Endodermal cell (in vitro differentiated cells): ENCODE data around the gene TATDN2. TPM values are rescaled to one million over a fixed set of nuclear protein-coding genes. Genes with fewer than 3 reads are reported as not detected.

Experiments used
- DNase-seq: peaks from one replicate; pipeline ENCODE4 v3.0.0-alpha.2; 2017
- H3K27ac ChIP-seq: 2 replicates; pipeline ENCODE4 v1.5.1; 2013; ENCODE audit warnings: mild to moderate bottlenecking, low read depth, low read length, moderate library complexity
- H3K27me3 ChIP-seq: 2 replicates; pipeline ENCODE4 v1.6.1; 2013; ENCODE audit warnings: mild to moderate bottlenecking, low read length, moderate library complexity; ENCODE audit not compliant: insufficient read depth, control insufficient read depth, poor library complexity, severe bottlenecking
- H3K36me3 ChIP-seq: 2 replicates; pipeline ENCODE4 v1.7.0; 2013; ENCODE audit warnings: mild to moderate bottlenecking, low read length, moderate library complexity; ENCODE audit not compliant: control insufficient read depth, insufficient read depth
- H3K4me1 ChIP-seq: one replicate; pipeline ENCODE4 v1.7.0; 2013; ENCODE audit warnings: low read length; ENCODE audit not compliant: control insufficient read depth, insufficient read depth
- H3K4me3 ChIP-seq: 2 replicates; pipeline ENCODE4 v1.5.1; 2013; ENCODE audit warnings: mild to moderate bottlenecking, low read length, moderate library complexity
- H3K9ac ChIP-seq: 2 replicates; pipeline ENCODE4 v1.6.1; 2013; ENCODE audit warnings: mild to moderate bottlenecking, low read length, moderate library complexity; ENCODE audit not compliant: poor library complexity, severe bottlenecking; ENCODE audit errors: extremely low read depth
- H3K9me3 ChIP-seq: 2 replicates; pipeline ENCODE4 v1.6.1; 2013; ENCODE audit warnings: mild to moderate bottlenecking, low read length, moderate library complexity; ENCODE audit not compliant: control insufficient read depth
- H3K27ac Mint-ChIP-seq: 2 replicates; pipeline ENCODE4 v1.8.0; 2020; ENCODE audit warnings: mixed read lengths
- H3K27me3 Mint-ChIP-seq: 2 replicates; pipeline ENCODE4 v1.8.0; 2021; ENCODE audit warnings: mild to moderate bottlenecking, mixed read lengths; ENCODE audit not compliant: insufficient read depth
- H3K36me3 Mint-ChIP-seq: 2 replicates; pipeline ENCODE4 v1.8.0; 2020; ENCODE audit warnings: low read depth, mixed read lengths
- H3K4me1 Mint-ChIP-seq: 2 replicates; pipeline ENCODE4 v1.8.0; 2020; ENCODE audit warnings: mixed read lengths
- H3K4me3 Mint-ChIP-seq: 2 replicates; pipeline ENCODE4 v1.8.0; 2020; ENCODE audit warnings: mild to moderate bottlenecking, moderate library complexity, mixed read lengths
- H3K9me3 Mint-ChIP-seq: 2 replicates; pipeline ENCODE4 v1.8.0; 2020; ENCODE audit warnings: mild to moderate bottlenecking, mixed read lengths
- WGBS, 2 experiments: methylation state at CpG; one replicate each; pipeline versions ENCODE4 v1.1.5 to v1.1.7; 2013; ENCODE audit warnings: missing lambda C conversion rate in 2 of 2, mixed read lengths in 1 of 2; ENCODE audit not compliant: insufficient coverage in 1 of 2, insufficient read length in 1 of 2; 5-methylcytosine and 5-hydroxymethylcytosine counted together
- total RNA-seq, 2 donors: library from RNA; stranded (reverse); fragmentation: NEBNext Ultra II Directional in 1 of 2; extraction: Animal tissue kit (Norgen Biotek cat#: 25700) in 1 of 2; gene quantifications; 2 replicates in 1 of 2; 3 replicates in 1 of 2; pipeline ENCODE4 v1.2.1, GENCODE V29; 2021
- TF ChIP-seq, protein P1 (sequence below): fragments of 200-600 bp; sonication (generic); conservative IDR thresholded peaks from 2 replicates; pipeline ENCODE4 v1.5.0; 2021; ENCODE audit warnings: antibody characterized with exemption, mild to moderate bottlenecking

The TATDN2 gene
- total RNA-seq, 2 donors from 2014 or later, result 34.0 to 34.1 TPM

- Mint-ChIP-seq H3K9me3 (no peaks in the 10 kb centered on the region), H3K27ac (peak overlapping the region; percentile 27), H3K4me3 (no peak overlapping the region), H3K4me1 (peaks cover 4% of the 10 kb centered on the region), H3K27me3 (no peaks in the 10 kb centered on the region), H3K36me3 (no peaks in the 10 kb centered on the region)
- Histone ChIP-seq H3K9me3 (no peaks in the 10 kb centered on the region), H3K4me3 (no peak overlapping the region), H3K4me1 (no peaks in the 10 kb centered on the region), H3K27me3 (no peaks in the 10 kb centered on the region), H3K27ac (no peak overlapping the region), H3K9ac (no peak overlapping the region), H3K36me3 (no peaks in the 10 kb centered on the region)
- peak; percentile 87 for DNase-seq
- 30 to 42% methylated on average over 8 to 10 of the region's 10 CpGs for WGBS, 2 experiments
- TF ChIP-seq, protein P1, sequence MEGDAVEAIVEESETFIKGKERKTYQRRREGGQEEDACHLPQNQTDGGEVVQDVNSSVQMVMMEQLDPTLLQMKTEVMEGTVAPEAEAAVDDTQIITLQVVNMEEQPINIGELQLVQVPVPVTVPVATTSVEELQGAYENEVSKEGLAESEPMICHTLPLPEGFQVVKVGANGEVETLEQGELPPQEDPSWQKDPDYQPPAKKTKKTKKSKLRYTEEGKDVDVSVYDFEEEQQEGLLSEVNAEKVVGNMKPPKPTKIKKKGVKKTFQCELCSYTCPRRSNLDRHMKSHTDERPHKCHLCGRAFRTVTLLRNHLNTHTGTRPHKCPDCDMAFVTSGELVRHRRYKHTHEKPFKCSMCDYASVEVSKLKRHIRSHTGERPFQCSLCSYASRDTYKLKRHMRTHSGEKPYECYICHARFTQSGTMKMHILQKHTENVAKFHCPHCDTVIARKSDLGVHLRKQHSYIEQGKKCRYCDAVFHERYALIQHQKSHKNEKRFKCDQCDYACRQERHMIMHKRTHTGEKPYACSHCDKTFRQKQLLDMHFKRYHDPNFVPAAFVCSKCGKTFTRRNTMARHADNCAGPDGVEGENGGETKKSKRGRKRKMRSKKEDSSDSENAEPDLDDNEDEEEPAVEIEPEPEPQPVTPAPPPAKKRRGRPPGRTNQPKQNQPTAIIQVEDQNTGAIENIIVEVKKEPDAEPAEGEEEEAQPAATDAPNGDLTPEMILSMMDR, result no peak
Measured at GRCh38 chr3:10226293-10226692, 22.0 kb upstream of the TATDN2 start.

DNA sequence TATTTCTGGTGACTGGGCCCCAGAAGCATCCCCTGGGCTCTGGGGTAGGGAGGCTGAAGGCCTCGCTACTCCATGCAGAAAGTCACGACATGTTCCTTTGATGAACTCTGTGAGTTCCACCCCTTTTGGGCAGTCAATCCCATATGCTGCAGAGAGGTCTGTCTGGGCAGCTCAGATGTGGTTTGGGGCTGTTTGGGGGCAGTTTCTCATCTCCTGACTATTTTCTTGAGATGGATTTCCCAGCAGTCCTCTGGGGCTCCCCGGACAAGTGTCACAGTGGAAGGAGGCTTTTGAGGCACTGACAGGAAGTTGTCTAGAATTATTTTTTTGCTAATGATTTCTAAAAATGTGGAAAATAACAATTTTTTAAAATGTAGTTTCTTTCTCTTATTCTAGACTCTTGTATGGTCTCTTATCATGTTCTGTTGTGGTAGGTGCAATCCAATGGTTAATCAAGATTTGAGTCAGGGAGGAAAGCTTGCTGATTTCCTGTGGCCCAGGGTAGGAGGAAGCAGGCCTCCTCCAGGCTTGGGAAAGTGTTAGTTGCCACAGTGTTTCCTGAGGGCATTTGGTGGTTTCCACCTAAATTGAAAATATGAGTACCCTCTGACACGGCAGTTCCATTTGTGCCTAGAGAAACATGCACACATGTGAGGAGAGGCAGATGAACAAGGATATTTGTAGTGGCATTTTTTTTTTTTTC, 19.9 kb upstream of the TATDN2 start:
- 89 to 100% methylated on average over 3 to 4 of the region's 4 CpGs for WGBS, 2 experiments
- no peak for DNase-seq
- no peak overlapping the region for H3K4me3 Mint-ChIP-seq
- Histone ChIP-seq H3K27me3 (no peaks in the 10 kb centered on the region), H3K9me3 (no peaks in the 10 kb centered on the region), H3K9ac (no peak overlapping the region), H3K36me3 (no peaks in the 10 kb centered on the region), H3K4me3 (no peak overlapping the region), H3K27ac (no peak overlapping the region), H3K4me1 (no peaks in the 10 kb centered on the region)
- H3K9me3 Mint-ChIP-seq, result no peaks in the 10 kb centered on the region
- H3K4me1 Mint-ChIP-seq, result peaks cover 4% of the 10 kb centered on the region
- H3K27ac Mint-ChIP-seq, result no peak overlapping the region
- H3K27me3 Mint-ChIP-seq, result no peaks in the 10 kb centered on the region
- H3K36me3 Mint-ChIP-seq, result no peaks in the 10 kb centered on the region
- TF ChIP-seq, protein P1, result no peak

GRCh38 chr3:10229576-10229975, 18.7 kb upstream of the TATDN2 start:
- H3K4me1 ChIP-seq, result no peaks in the 10 kb centered on the region
- H3K9me3 Mint-ChIP-seq, result no peaks in the 10 kb centered on the region
- H3K27me3 ChIP-seq, result no peaks in the 10 kb centered on the region
- H3K36me3 Mint-ChIP-seq, result no peaks in the 10 kb centered on the region
- no peak overlapping the region for H3K4me3 Mint-ChIP-seq
- H3K4me1 Mint-ChIP-seq, result peaks cover 4% of the 10 kb centered on the region
- H3K9me3 ChIP-seq, result no peaks in the 10 kb centered on the region
- no peaks in the 10 kb centered on the region for H3K27me3 Mint-ChIP-seq
- no peak overlapping the region for H3K27ac ChIP-seq
- no peaks in the 10 kb centered on the region for H3K36me3 ChIP-seq
- TF ChIP-seq, protein P1, result no peak
- 87 to 93% methylated on average over 3 to 7 of the region's 7 CpGs for WGBS, 2 experiments
- H3K4me3 ChIP-seq, result no peak overlapping the region
- H3K9ac ChIP-seq, result no peak overlapping the region
- no peak for DNase-seq
- no peak overlapping the region for H3K27ac Mint-ChIP-seq
